GM19467 (cell line): ENCODE data around the gene CLCN3.
"Not testable (repeated sequence)": the region's sequence is repeated elsewhere in the genome, so short reads cannot be mapped to it uniquely, and the experiment has no call there.

Source experiments
- ATAC-seq: cut with Tn5 transposase; IDR thresholded peaks from one replicate; pipeline ENCODE4 v1.9.1; 2021; ENCODE audit warnings: mild to moderate bottlenecking, moderate library complexity; ENCODE audit not compliant: unreplicated experiment

The CLCN3 gene

GRCh38 chr4:169619958-169620879 lies at the start of gene CLCN3:
Gene CLCN3, plus strand, starts transcription at chr4:169620578. Its CDS starts 15,351 bp downstream, at chr4:169635929.
- peak; percentile 95 for ATAC-seq

GRCh38 chr4:169571012-169571411 lies 49.4 kb upstream of the CLCN3 start:
- not testable (repeated sequence) for ATAC-seq

- ATAC-seq: no peak
Observed at GRCh38 chr4:169571435-169571834, 48.9 kb upstream of the CLCN3 start.

GRCh38 chr4:169573889-169574288 lies 46.5 kb upstream of the CLCN3 start:
- ATAC-seq: no peak

GRCh38 chr4:169582203-169582602 lies 38.2 kb upstream of the CLCN3 start:
- ATAC-seq: peak; percentile 85

GRCh38 chr4:169582706-169583105 lies 37.7 kb upstream of the CLCN3 start:
- no peak for ATAC-seq

GRCh38 chr4:169583563-169583962 lies 36.8 kb upstream of the CLCN3 start:
- no peak for ATAC-seq

- no peak for ATAC-seq
Observed at GRCh38 chr4:169593050-169593560, 27.3 kb upstream of the CLCN3 start.

- no peak for ATAC-seq
Observed at GRCh38 chr4:169594560-169595195, 25.7 kb upstream of the CLCN3 start.

GRCh38 chr4:169601016-169601771 lies 19.2 kb upstream of the CLCN3 start:
- ATAC-seq: no peak

- ATAC-seq: no peak
Observed at GRCh38 chr4:169603312-169603711, 17.1 kb upstream of the CLCN3 start.

- ATAC-seq: no peak
Observed at GRCh38 chr4:169604131-169604900, 16.1 kb upstream of the CLCN3 start.

- no peak for ATAC-seq
Observed at GRCh38 chr4:169604903-169605331, 15.5 kb upstream of the CLCN3 start.

GRCh38 chr4:169611157-169611556 lies 9.2 kb upstream of the CLCN3 start:
- ATAC-seq: no peak

- peak; percentile 95 for ATAC-seq
Observed at GRCh38 chr4:169611991-169612870, 8.1 kb upstream of the CLCN3 start, which contains the start of gene NEK1. Gene NEK1, minus strand, starts transcription at chr4:169612583. Its CDS starts 9,953 bp downstream, at chr4:169602630.

- peak; percentile 36 for ATAC-seq
Observed at GRCh38 chr4:169612871-169613859, 7.2 kb upstream of the CLCN3 start.

- no peak for ATAC-seq
Observed at GRCh38 chr4:169615467-169616106, 4.8 kb upstream of the CLCN3 start.

GRCh38 chr4:169616846-169617245 lies 3.5 kb upstream of the CLCN3 start:
- no peak for ATAC-seq
